Natural killer cell treated with Interleukin-12 subunit alpha and Interleukin-12 subunit beta and Interleukin-15 and Interleukin-18, amount 100 ng/mL, for 72 hours (primary cell): ENCODE results near the gene XAGE5. TPM values are rescaled to one million over a fixed set of nuclear protein-coding genes. Genes with fewer than 3 reads are reported as not detected.
"Not testable (repeated sequence)": the region's sequence is repeated elsewhere in the genome, so short reads cannot be mapped to it uniquely, and the experiment has no call there.

Source experiments
- ATAC-seq, 2 donors: fragments of 150-1000 bp; cut with Tn5 transposase in 1 of 2; sonication (Bioruptor Pico), chemical (Tn5 transposase) in 1 of 2; 2 replicates each; pipeline ENCODE4 v1.10.0; 2021
- DNase-seq: peaks from one replicate; pipeline ENCODE4 v3.0.0; 2022; ENCODE audit warnings: low spot score
- H3K27ac Mint-ChIP-seq, 2 donors: 1 replicate in 1 of 2; 2 replicates in 1 of 2; pipeline ENCODE4 v1.8.0; 2022; ENCODE audit warnings: mixed read lengths in 2 of 2, mild to moderate bottlenecking in 1 of 2, moderate library complexity in 1 of 2
- H3K27me3 Mint-ChIP-seq, 2 donors: 1 replicate in 1 of 2; 2 replicates in 1 of 2; pipeline ENCODE4 v1.8.0; 2022; ENCODE audit warnings: mixed read lengths in 2 of 2
- H3K36me3 Mint-ChIP-seq: one replicate; pipeline ENCODE4 v1.8.0; 2022; ENCODE audit warnings: mixed read lengths
- H3K4me1 Mint-ChIP-seq, 2 donors: 1 replicate in 1 of 2; 2 replicates in 1 of 2; pipeline ENCODE4 v1.8.0; 2022; ENCODE audit warnings: low read depth in 2 of 2, mixed read lengths in 2 of 2, mild to moderate bottlenecking in 1 of 2
- H3K4me3 Mint-ChIP-seq: one replicate; pipeline ENCODE4 v1.8.0; 2022; ENCODE audit warnings: mixed read lengths
- H3K9me3 Mint-ChIP-seq: 2 replicates; pipeline ENCODE4 v1.8.0; 2022; ENCODE audit warnings: mixed read lengths
- total RNA-seq, 2 donors: library from RNA; stranded (reverse); gene quantifications; one replicate each; pipeline ENCODE4 v1.2.3, GENCODE V29; 2022

XAGE5 gene, protein sequence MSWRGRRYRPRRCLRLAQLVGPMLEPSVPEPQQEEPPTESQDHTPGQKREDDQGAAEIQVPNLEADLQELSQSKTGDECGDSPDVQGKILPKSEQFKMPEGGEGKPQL
- total RNA-seq = not detected

DNA sequence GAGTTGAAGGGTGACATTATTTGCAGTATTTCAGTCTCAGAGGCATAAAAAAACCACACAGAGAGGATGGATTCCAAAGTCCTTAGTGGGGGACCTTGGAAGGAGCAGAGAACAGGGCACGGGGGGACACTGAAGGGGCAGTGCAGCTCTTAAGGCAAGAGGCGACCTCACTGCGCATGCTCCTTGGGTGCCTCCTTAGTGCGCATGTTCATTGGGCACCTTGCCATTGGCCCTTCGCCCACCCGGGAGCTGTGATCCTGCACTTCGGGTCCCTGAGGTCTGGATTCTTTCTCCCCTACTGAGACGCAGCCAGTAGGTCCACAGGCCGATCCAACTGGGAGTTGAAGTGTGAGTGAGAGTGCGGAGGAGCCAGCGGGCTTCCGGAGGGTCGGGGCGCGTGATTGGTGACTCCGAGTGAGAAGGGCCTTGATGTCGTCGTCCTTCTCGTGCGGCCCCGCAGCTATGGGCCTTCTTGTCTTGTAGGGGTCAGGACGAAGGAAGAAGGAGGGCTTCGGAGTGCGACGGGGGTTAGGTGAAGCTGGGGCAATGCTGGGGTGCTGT is at the start of gene XAGE5:
XAGE5 (plus strand) TSS at position 223 of the 561 bp plus-strand sequence. CDS start 1,280 bp downstream, outside the sequence.
- ATAC-seq (no peak), DNase-seq (no peak)
- Mint-ChIP-seq H3K27ac (no peak within 1 kb of the TSS), H3K9me3 (no peaks in the 10 kb centered on the region), H3K27me3 (peaks cover 0 to 21% of the 10 kb centered on the region in 2 donors), H3K36me3 (no peaks in the 10 kb centered on the region), H3K4me3 (no peak within 1 kb of the TSS), H3K4me1 (no peaks in the 10 kb centered on the region)

DNA sequence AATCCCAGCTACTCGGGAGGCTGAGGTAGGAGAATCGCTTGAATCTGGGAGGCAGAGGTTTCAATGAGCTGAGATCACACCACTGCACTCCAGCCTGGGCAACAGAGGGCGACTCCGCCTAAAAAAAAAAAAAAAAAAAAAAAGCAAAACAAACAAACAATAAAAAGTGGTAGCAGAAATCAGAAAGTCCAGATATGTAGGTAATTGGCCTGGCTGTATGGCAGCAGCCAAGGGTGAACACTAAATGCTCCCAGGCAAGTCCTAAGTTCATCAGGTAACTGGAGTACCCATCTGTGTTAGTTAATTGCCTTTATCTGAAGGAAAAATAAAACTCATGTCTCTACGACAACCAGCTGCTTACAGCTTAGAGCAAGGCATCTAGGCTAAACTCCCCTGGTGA is 45.1 kb upstream of the XAGE5 start:
- not testable (repeated sequence) for ATAC-seq, DNase-seq, H3K9me3 Mint-ChIP-seq, H3K36me3 Mint-ChIP-seq, H3K27ac Mint-ChIP-seq, H3K4me3 Mint-ChIP-seq, H3K27me3 Mint-ChIP-seq, H3K4me1 Mint-ChIP-seq

DNA sequence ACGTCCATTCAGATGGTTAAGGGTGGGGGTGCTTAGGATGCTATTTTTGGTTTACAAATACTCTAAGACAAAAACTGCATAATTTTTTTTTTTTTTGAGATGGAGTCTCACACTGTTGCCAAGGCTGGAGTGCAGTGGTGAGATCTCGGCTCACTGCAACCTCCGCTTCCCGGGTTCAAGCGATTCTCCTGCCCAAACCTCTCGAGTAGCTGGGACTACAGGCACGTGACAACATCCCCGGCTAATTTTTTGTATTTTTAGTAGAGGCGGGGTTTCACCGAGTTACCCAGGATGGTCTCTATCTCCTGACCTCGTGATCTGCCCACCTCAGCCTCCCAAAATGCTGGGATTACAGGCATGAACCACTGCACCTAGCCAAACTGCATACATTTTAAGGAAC is 37.6 kb upstream of the XAGE5 start:
- H3K9me3 Mint-ChIP-seq, ATAC-seq, DNase-seq, H3K27me3 Mint-ChIP-seq, H3K27ac Mint-ChIP-seq, H3K36me3 Mint-ChIP-seq, H3K4me3 Mint-ChIP-seq, H3K4me1 Mint-ChIP-seq: not testable (repeated sequence)

DNA sequence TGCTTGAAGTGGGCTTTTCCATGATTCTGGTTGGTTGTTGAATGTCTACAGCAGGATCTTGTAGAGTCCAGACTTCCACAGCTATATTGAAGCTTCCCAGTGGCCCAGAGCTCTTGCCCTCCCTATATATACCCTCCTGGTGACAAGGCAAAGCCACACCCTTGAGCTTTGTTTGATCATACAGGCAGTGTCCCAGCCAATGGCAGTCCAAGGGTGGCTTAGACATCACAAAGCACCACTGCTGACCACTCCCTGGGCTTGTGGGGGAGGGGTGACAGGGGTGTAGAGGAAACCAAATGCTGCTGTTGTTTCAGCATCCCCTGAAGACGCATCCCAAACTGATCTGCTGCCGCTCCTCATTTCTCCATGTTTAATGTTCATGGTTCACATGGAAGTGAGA is 13.8 kb upstream of the XAGE5 start, which contains the start of gene SPANXN5:
SPANXN5 (minus strand) TSS at position 101 of the 400 bp plus-strand sequence; CDS start at position 22, 79 bp downstream.
- ATAC-seq, H3K4me3 Mint-ChIP-seq, H3K36me3 Mint-ChIP-seq, H3K27ac Mint-ChIP-seq, DNase-seq, H3K4me1 Mint-ChIP-seq, H3K9me3 Mint-ChIP-seq: not testable (repeated sequence)
- peaks cover 13 to 20% of the 10 kb centered on the region in 2 donors for H3K27me3 Mint-ChIP-seq

DNA sequence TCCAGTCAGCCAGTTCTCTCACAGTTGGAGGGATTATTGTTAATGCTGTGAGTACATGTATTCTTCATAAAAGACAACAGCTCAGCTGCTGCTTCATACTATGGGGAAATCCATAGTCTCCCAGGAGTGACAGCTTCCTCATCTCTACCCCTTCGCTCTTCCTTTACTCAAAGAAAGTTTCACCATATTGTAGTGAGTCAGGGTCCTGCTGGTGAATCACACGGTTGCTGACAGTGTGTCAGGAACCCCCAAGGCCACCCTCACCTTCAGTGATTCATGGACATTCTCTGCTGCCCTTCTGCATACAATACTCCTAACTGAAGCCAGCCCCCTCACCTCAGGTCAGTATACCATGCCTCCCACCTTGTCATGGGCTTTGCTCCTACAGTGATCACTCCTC is 6.2 kb upstream of the XAGE5 start:
- ATAC-seq, DNase-seq, H3K36me3 Mint-ChIP-seq, H3K9me3 Mint-ChIP-seq, H3K27ac Mint-ChIP-seq, H3K4me1 Mint-ChIP-seq, H3K4me3 Mint-ChIP-seq: not testable (repeated sequence)
- peaks cover 5 to 17% of the 10 kb centered on the region in 2 donors for H3K27me3 Mint-ChIP-seq

DNA sequence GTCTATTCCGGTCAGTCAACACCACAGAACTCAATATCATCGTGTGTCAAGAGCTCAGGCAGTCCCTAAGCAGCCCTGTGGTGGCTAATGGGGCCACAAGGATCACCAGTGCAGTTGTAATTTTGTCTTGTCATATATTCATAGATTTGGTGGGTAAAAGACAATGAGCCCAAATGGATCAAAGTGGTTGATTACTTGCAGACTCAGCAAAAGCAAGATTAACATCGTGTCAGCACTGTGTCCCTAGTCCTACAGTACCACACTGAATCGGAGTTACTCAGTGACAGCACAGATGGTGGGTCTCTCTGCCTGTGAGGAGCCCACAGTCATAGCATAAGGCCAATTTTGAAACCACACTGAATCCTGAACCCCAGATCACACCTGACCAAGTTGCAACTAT is 8.7 kb downstream of the XAGE5 start:
- H3K4me1 Mint-ChIP-seq = no peaks in the 10 kb centered on the region

DNA sequence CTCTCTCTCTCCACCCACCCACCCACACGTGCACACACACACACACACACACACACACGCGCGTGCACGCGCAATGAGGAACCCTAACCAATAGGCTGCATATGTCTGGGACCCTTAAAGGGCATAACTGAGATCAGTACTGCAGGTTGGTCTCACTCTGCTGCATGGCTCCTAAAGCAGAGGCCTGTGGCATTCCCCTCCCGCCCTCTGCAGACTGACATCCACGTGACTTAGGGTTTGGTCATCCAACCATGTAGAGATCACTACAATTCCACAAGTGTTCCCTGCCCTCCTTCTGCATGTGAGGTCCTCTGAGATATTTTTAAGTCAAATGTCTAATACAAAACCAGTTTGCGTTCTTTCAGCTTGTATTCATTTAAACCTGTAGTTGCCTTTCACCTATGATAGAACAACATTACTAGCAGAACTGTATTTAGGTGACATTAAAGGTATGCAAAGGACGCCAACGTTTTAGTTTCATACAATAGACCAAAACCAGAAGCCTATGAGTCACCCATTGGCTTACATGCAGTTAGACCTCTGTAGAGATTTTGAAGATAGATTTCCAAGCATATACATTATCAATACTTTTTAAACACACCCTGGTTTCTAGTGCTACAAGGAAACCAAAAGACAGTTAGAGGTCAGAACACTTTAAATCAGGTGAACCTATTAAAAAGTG is 10.1 kb downstream of the XAGE5 start:
- no peak for ATAC-seq
- Mint-ChIP-seq H3K27ac (no peak overlapping the region), H3K4me3 (no peak overlapping the region), H3K27me3 (peaks cover 9 to 13% of the 10 kb centered on the region in 2 donors), H3K36me3 (no peaks in the 10 kb centered on the region), H3K9me3 (no peaks in the 10 kb centered on the region), H3K4me1 (no peaks in the 10 kb centered on the region)
- no peak for DNase-seq

More for the DNA sequence above, 8.7 kb downstream of the XAGE5 start:
- ATAC-seq (no peak), DNase-seq (no peak)
- Mint-ChIP-seq H3K36me3 (no peaks in the 10 kb centered on the region), H3K27me3 (peaks cover 9 to 15% of the 10 kb centered on the region in 2 donors), H3K4me3 (no peak overlapping the region), H3K9me3 (no peaks in the 10 kb centered on the region), H3K27ac (no peak overlapping the region)

DNA sequence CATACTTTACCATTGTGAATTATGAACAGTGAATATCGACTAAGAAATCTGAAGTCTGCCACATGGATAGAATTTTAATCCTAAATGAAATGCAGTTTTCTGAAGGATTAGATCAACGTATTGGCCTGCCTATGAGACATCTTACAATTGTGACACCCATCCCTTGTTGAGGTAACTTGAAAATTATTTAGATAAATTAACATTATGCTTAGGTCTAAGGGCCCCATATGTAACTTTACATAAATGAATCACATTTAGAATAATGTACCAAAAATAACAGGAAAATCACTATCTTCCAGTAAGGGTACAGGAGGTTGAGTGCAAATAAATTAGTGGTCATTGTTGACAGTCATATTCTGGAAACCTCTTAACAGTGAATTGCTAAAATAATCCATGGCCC is 13.5 kb downstream of the XAGE5 start:
- no peak for DNase-seq
- no peak for ATAC-seq
- H3K4me1 Mint-ChIP-seq = no peaks in the 10 kb centered on the region
- no peaks in the 10 kb centered on the region for H3K36me3 Mint-ChIP-seq
- no peaks in the 10 kb centered on the region for H3K9me3 Mint-ChIP-seq
- H3K4me3 Mint-ChIP-seq = no peak overlapping the region
- H3K27ac Mint-ChIP-seq = no peak overlapping the region
- H3K27me3 Mint-ChIP-seq = peaks cover 0 to 6% of the 10 kb centered on the region in 2 donors

DNA sequence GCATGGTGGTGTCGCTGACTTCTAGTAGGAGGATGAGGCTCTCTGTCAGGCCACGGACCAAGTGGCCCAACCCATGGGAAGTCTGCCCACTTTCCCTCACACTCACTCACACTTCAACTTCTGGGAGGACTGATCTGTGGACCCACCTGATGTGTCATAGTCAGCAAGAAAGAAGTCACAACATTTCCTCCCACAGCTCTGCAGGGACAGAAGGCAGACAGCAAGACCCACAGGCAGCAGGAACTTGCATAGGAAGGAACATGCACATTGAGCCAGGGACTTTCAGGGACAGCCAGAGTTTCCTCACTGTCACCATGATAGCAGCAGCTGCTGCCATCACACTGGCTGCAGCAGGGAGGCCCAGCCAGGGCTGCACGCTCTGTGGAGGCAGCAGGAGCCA is 19.5 kb downstream of the XAGE5 start:
- Mint-ChIP-seq H3K4me1 (no peaks in the 10 kb centered on the region), H3K27ac (no peak overlapping the region), H3K27me3 (peaks cover 8% of the 10 kb centered on the region in 2 donors)

DNA sequence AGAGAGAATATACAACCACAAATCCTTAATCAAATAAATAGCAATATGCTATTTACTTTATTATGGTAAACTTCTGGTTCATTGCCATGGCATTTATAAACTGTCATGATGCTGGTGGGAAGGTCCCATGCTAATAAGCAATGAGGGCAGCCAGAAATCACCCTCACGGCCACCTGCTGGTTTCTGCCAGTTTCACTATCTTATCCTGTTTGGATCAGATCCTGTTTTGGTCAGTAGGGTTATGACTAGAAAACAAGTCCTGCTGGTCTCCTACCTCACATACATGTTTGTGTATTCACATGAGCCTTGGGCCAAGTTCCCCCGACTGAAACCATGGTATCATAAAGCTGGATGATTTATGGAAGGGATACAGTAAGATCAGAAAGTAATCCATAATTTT is 28.1 kb downstream of the XAGE5 start:
- Mint-ChIP-seq H3K27ac (no peak overlapping the region), H3K4me3 (no peak overlapping the region), H3K9me3 (no peaks in the 10 kb centered on the region), H3K4me1 (no peaks in the 10 kb centered on the region), H3K36me3 (no peaks in the 10 kb centered on the region), H3K27me3 (peaks cover 0 to 19% of the 10 kb centered on the region in 2 donors)
- no peak for ATAC-seq
- no peak for DNase-seq

More for the DNA sequence above, 19.5 kb downstream of the XAGE5 start:
- no peak overlapping the region for H3K4me3 Mint-ChIP-seq
- peak in 1 of 2 donors; percentile 36 for ATAC-seq
- DNase-seq = no peak
- H3K9me3 Mint-ChIP-seq = no peaks in the 10 kb centered on the region
- H3K36me3 Mint-ChIP-seq = no peaks in the 10 kb centered on the region

DNA sequence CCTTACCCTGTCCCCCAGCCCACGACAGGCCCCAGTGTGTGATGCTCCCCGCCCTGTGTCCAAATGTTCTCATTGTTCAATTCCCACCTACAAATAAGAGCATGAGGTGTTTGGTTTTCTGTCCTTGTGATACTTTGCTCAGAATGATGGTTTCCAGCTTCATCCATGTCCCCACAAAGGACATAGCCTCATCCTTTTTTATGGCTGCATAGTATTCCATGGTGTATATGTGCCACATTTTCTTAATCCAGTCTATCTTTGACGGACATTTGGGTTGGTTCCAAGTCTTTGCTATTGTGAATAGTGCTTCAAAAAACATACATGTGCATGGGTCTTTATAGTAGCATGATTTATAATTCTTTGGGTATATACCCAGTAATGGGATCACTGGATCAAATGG is 32.5 kb downstream of the XAGE5 start:
- not testable (repeated sequence) for H3K36me3 Mint-ChIP-seq, H3K27ac Mint-ChIP-seq, H3K4me1 Mint-ChIP-seq, H3K4me3 Mint-ChIP-seq, H3K9me3 Mint-ChIP-seq, ATAC-seq, DNase-seq
- peaks cover 21 to 36% of the 10 kb centered on the region in 2 donors for H3K27me3 Mint-ChIP-seq

DNA sequence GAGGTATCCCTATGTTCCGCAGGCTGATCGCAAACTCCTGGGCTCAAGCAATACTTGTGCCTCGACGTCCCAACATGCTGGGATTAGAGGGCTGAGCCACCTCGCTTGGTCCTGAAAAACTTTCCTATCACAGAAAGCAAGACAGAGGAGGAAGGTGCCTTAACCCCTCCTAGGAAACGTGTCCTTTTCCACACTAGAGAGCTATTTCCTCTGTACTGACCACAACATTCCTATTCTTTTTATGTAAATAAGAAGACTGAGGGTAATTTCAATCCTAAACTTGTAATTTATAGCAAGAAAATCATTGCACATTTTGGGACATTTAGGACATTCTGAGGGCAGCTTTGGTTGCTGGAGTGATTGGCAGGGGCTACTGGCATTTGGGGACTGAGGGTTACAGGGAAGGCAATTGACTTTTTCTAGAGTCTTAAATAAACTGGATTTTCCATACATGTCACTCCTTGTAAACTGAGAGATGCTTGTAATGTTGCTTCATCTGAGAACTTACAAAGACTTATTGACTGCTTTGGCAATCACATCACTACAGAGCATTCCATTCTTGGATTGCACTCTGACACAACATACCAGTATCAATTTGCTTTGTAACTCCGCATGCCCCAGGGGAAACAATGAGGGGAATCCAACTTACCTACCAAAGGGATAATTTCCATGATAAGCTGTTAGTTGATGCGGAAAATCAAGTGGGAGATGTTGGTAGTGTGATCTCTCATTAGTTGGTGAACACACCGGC is 41.2 kb downstream of the XAGE5 start:
- Mint-ChIP-seq H3K27ac (no peak overlapping the region), H3K27me3 (peaks cover 21 to 26% of the 10 kb centered on the region in 2 donors), H3K4me1 (no peaks in the 10 kb centered on the region), H3K4me3 (no peak overlapping the region), H3K9me3 (no peaks in the 10 kb centered on the region), H3K36me3 (no peaks in the 10 kb centered on the region)
- ATAC-seq = no peak
- DNase-seq = no peak

DNA sequence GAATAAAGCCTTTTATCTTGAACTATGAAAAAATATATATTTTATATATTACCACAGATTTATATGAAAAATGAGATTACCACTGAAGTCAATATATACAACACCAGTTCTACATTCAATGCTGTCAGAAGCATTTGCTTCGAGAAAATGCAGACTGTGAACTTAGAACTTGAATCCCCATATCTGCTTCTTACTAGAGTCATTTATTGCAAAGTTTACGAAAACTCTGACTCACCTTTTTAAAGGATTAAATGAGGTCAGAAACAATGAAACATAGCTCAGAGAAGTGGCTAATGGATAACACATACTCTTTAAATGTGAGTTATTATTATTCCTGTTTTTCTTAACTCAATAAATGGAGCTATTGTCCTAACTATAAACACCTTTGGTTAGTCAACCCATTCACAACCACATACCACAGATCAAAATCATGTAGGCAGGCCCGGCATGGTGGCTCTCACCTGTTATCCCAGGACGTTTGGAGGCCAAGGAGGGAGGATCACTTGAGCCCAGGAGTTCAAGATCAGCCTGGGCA is 46.0 kb downstream of the XAGE5 start:
- peaks cover 13 to 20% of the 10 kb centered on the region in 2 donors for H3K27me3 Mint-ChIP-seq
- not testable (repeated sequence) for DNase-seq, H3K4me3 Mint-ChIP-seq, H3K27ac Mint-ChIP-seq, H3K4me1 Mint-ChIP-seq, H3K9me3 Mint-ChIP-seq, ATAC-seq, H3K36me3 Mint-ChIP-seq
